GM19468 (cell line): Measurements from ENCODE around the gene YARS2.
A peak's percentile ranks its signal among the peaks of the same experiment; 100 is the strongest.

Source experiments
- ATAC-seq: cut with Tn5 transposase; IDR thresholded peaks from one replicate; pipeline ENCODE4 v1.9.1; 2021; ENCODE audit warnings: mild to moderate bottlenecking, moderate library complexity, moderate number of reproducible peaks; ENCODE audit not compliant: unreplicated experiment; ENCODE audit errors: extremely low read depth

The YARS2 gene

GRCh38 chr12:32755654-32756475 lies at the start of gene YARS2:
YARS2 (minus strand) TSS chr12:32755897; CDS start chr12:32755874, 23 bp downstream.
- peak; percentile 96 for ATAC-seq

- ATAC-seq, result no peak
Observed at GRCh38 chr12:32804301-32804700, 48.6 kb upstream of the YARS2 start.

- ATAC-seq, result no peak
Observed at GRCh38 chr12:32801269-32801980, 45.7 kb upstream of the YARS2 start.

- ATAC-seq, result no peak
Observed at GRCh38 chr12:32794281-32794680, 38.6 kb upstream of the YARS2 start.

GRCh38 chr12:32789916-32790315 lies 34.2 kb upstream of the YARS2 start:
- no peak for ATAC-seq

- no peak for ATAC-seq
Observed at GRCh38 chr12:32789446-32789845, 33.7 kb upstream of the YARS2 start.

GRCh38 chr12:32788405-32788804 lies 32.7 kb upstream of the YARS2 start:
- no peak for ATAC-seq

- no peak for ATAC-seq
Observed at GRCh38 chr12:32785557-32785956, 29.9 kb upstream of the YARS2 start.

GRCh38 chr12:32783029-32783428 lies 27.3 kb upstream of the YARS2 start:
- ATAC-seq, result no peak

GRCh38 chr12:32780071-32780470 lies 24.4 kb upstream of the YARS2 start:
- ATAC-seq, result no peak

- ATAC-seq, result no peak
Observed at GRCh38 chr12:32777691-32778175, 22.0 kb upstream of the YARS2 start.

- no peak for ATAC-seq
Observed at GRCh38 chr12:32777159-32777558, 21.5 kb upstream of the YARS2 start.

GRCh38 chr12:32776258-32776657 lies 20.6 kb upstream of the YARS2 start:
- ATAC-seq, result no peak

GRCh38 chr12:32773691-32774090 lies 18.0 kb upstream of the YARS2 start:
- ATAC-seq, result no peak

- ATAC-seq, result no peak
Observed at GRCh38 chr12:32770141-32770540, 14.4 kb upstream of the YARS2 start.

- ATAC-seq, result no peak
Observed at GRCh38 chr12:32768518-32768917, 12.8 kb upstream of the YARS2 start.

- no peak for ATAC-seq
Observed at GRCh38 chr12:32765906-32766305, 10.2 kb upstream of the YARS2 start.

GRCh38 chr12:32761716-32762115 lies 6.0 kb upstream of the YARS2 start:
- no peak for ATAC-seq

GRCh38 chr12:32757157-32757556 lies 1.5 kb upstream of the YARS2 start:
- no peak for ATAC-seq

GRCh38 chr12:32756476-32757066 lies 874 bp upstream of the YARS2 start:
- no peak for ATAC-seq

GRCh38 chr12:32755051-32755653 lies 545 bp downstream of the YARS2 start:
- ATAC-seq, result peak; percentile 37
